Small intestine (tissue), 7 donors: ENCODE measurements around the gene TRIM71. TPM values are rescaled to one million over a fixed set of nuclear protein-coding genes. Genes with fewer than 3 reads are reported as not detected.

ENCODE experiments used
- DNase-seq, 2 donors: peaks; one replicate each; pipeline versions ENCODE4 v3.0.0 to v3.0.0-alpha.2; 2013
- FAIRE-seq: peaks from 2 replicates; lab custom pipeline; 2012; peaks lifted over from hg19 to GRCh38; lab: Jason Lieb, UNC
- H3K27ac ChIP-seq, 3 donors: one replicate each; pipeline ENCODE4 v1.5.1; 2013; ENCODE audit warnings: low read length in 2 of 3, mild to moderate bottlenecking in 2 of 3, control low read depth in 1 of 3, inconsistent platforms in 1 of 3, low read depth in 1 of 3, moderate library complexity in 1 of 3
- H3K27me3 ChIP-seq, 3 donors: one replicate each; pipeline ENCODE4 v1.6.1; 2013; ENCODE audit warnings: low read length in 3 of 3, inconsistent platforms in 1 of 3; ENCODE audit not compliant: control insufficient read depth in 3 of 3, insufficient read depth in 3 of 3
- H3K36me3 ChIP-seq, 3 donors: one replicate each; pipeline ENCODE4 v1.6.1; 2013; ENCODE audit warnings: low read length in 3 of 3, inconsistent platforms in 1 of 3, low read depth in 1 of 3, mild to moderate bottlenecking in 1 of 3, moderate library complexity in 1 of 3; ENCODE audit not compliant: control insufficient read depth in 3 of 3, insufficient read depth in 2 of 3
- H3K4me1 ChIP-seq, 3 donors: one replicate each; pipeline ENCODE4 v1.6.1; 2013; ENCODE audit warnings: low read length in 2 of 3, inconsistent platforms in 1 of 3, low read depth in 1 of 3, mild to moderate bottlenecking in 1 of 3, moderate library complexity in 1 of 3; ENCODE audit not compliant: control insufficient read depth in 3 of 3, insufficient read depth in 2 of 3
- H3K4me3 ChIP-seq, 3 donors: one replicate each; pipeline ENCODE4 v1.5.1; 2013; ENCODE audit warnings: low read length in 3 of 3, control low read depth in 1 of 3, inconsistent platforms in 1 of 3, low read depth in 1 of 3, mild to moderate bottlenecking in 1 of 3, moderate library complexity in 1 of 3
- H3K9me3 ChIP-seq, 2 donors: one replicate each; pipeline ENCODE4 v1.6.1; 2013; ENCODE audit warnings: low read depth in 1 of 2, low read length in 1 of 2; ENCODE audit not compliant: control insufficient read depth in 2 of 2, insufficient read depth in 1 of 2
- WGBS, 3 donors: extraction: QIAGEN DNeasy Blood & Tissue Kit; methylation state at CpG; one replicate each; pipeline ENCODE4 v1.1.7; 2013; 5-methylcytosine and 5-hydroxymethylcytosine counted together
- polyA plus RNA-seq, 4 donors: library from polyadenylated mRNA; stranded (reverse) in 3 of 4; unstranded in 1 of 4; fragments of 200-250 nt in 3 of 4; fragments of 120-200 nt in 1 of 4; gene quantifications; one replicate each; pipeline versions ENCODE4 v1.2.1 to v1.2.3, GENCODE V29; 2013
- donor health status: healthy with polysubstance abuse.
- donor health status: control.
- donor health status: control.
- donor health status: Bipolar disorder and iron deficiency.
- donor health status: healthy.

Gene TRIM71
- polyA plus RNA-seq, 4 donors, result 0.01 to 10.0 TPM; not detected in 2

DNA sequence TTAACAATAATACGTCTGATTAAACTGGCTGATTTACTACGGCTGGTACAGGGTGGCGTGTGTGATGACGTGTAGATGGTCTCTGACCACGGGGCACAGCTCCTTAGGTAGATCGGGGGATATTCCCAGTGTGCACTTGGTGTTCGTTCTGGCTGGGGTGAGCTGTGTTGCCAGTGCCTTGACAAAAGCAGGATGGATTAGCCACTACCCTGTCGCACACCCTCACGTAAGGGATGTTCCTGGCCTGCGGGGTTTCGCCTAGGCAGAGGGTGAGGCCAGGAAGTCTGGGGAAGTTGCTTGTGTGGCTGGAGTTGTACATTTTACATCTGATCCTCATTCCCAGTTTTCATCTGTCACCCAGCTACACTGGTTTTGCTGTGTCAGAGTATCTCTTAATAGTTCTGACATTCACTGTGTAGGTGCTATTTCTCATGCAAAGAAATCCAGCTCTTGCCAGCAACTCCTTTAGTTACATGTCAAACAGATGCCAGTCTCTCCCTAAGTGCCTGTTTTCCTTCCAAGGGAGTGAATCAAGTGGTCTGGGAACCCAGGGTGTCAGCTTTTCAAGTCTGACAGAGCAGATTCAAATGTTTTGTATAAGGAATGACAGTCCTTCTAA is 67.6 kb downstream of the TRIM71 start:
- FAIRE-seq, result no peak
- Histone ChIP-seq H3K27ac (peak overlapping the region in 1 of 3 donors; percentile 32), H3K4me1 (peaks cover 2 to 24% (median 3%) of the 10 kb centered on the region in 3 donors), H3K36me3 (peaks cover 0 to 16% (median 0%) of the 10 kb centered on the region in 3 donors), H3K27me3 (peaks cover 0 to 1% (median 0%) of the 10 kb centered on the region in 3 donors), H3K4me3 (no peak overlapping the region), H3K9me3 (peaks cover 0 to 7% of the 10 kb centered on the region in 2 donors)
- no peak for DNase-seq
- 65 to 87% (median 66%) methylated on average over 11 of the region's 11 CpGs for WGBS, 3 donors

DNA sequence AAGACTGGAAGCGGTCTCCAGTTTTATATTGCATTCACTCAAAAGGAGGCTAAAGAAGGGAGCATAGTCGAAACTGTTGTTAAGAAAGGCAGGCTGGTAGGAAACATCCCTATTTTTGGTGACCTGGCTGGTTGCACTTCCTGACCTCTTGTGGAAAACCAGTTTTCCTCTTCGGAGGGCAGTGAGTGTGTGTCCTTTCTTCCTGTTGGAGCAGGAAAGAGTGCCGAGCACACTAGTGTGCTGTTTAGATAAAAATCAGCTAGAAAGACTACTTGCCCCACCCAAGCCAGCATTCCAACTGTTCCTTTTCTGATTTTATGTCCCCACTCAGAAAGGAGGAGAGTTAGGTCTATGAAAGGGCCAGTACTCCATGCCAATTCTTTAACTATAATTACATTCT is 68.5 kb downstream of the TRIM71 start:
- Histone ChIP-seq H3K9me3 (peaks cover 0 to 7% of the 10 kb centered on the region in 2 donors), H3K27ac (no peak overlapping the region), H3K36me3 (peaks cover 0 to 23% (median 0%) of the 10 kb centered on the region in 3 donors), H3K4me3 (no peak overlapping the region), H3K27me3 (peaks cover 0 to 1% (median 0%) of the 10 kb centered on the region in 3 donors), H3K4me1 (peaks cover 2 to 24% (median 3%) of the 10 kb centered on the region in 3 donors)
- DNase-seq (no peak), FAIRE-seq (no peak)
- WGBS, 3 donors, result 55 to 65% (median 58%) methylated on average over 4 of the region's 4 CpGs

DNA sequence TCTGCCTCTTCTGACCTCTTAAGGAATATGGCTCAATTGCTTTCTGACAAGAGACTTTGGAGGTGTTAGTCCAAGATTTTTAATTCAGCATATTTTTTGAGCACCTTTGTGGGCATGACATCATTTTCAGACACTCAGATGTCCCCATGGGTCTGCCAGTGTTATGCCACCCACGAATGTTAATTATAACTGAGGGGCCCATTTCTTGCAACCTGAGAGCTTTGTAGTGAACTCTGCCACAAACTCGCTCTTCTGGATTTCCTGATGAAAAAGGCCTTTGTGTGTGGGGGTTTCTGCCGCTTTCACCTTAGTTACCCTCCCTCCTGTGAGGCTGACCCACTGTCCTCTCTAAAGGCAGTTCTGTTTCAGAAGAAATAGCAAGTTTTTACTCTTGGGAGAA is 69.1 kb downstream of the TRIM71 start:
- H3K27me3 ChIP-seq, result no peaks in the 10 kb centered on the region
- H3K4me3 ChIP-seq, result no peak overlapping the region
- H3K27ac ChIP-seq, result no peak overlapping the region
- H3K9me3 ChIP-seq, result peaks cover 0 to 7% of the 10 kb centered on the region in 2 donors
- FAIRE-seq (no peak), DNase-seq (no peak)
- peaks cover 2 to 24% (median 3%) of the 10 kb centered on the region in 3 donors for H3K4me1 ChIP-seq
- whole genome bisulfite sequencing, 3 donors, result 77 to 81% (median 80%) methylated on average over 3 of the region's 3 CpGs
- peaks cover 0 to 27% (median 0%) of the 10 kb centered on the region in 3 donors for H3K36me3 ChIP-seq

DNA sequence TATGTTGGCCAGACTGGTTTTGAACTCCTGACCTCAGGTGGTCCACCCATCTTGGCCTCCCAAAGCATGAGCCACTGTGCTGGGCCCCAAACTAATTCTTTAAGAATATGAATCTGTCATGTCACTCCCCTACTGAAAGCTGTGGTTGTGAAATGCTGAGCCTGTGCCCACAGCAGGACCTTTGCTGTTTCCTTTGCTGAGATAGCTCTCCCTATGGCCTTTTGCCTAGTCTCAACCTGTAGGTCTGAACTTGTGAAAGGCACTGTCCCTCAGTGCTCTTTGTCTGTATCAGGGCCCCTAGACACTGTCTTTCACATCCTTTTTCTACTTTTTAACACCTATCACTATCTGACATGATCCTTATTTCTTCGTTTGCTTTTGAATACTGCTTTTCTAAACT is 70.9 kb downstream of the TRIM71 start:
- peaks cover 0 to 7% of the 10 kb centered on the region in 2 donors for H3K9me3 ChIP-seq
- FAIRE-seq, result no peak
- no peak for DNase-seq

DNA sequence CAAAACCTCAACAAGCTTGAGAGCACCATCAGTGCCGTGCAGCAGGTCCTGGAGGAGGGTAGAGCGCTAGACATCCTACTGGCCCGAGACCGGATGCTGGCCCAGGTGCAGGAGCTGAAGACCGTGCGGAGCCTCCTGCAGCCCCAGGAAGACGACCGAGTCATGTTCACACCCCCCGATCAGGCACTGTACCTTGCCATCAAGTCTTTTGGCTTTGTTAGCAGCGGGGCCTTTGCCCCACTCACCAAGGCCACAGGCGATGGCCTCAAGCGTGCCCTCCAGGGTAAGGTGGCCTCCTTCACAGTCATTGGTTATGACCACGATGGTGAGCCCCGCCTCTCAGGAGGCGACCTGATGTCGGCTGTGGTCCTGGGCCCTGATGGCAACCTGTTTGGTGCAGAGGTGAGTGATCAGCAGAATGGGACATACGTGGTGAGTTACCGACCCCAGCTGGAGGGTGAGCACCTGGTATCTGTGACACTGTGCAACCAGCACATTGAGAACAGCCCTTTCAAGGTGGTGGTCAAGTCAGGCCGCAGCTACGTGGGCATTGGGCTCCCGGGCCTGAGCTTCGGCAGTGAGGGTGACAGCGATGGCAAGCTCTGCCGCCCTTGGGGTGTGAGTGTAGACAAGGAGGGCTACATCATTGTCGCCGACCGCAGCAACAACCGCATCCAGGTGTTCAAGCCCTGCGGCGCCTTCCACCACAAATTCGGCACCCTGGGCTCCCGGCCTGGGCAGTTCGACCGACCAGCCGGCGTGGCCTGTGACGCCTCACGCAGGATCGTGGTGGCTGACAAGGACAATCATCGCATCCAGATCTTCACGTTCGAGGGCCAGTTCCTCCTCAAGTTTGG is 72.9 kb downstream of the TRIM71 start:
- no peak for DNase-seq
- Histone ChIP-seq H3K9me3 (no peaks in the 10 kb centered on the region), H3K36me3 (peaks cover 0 to 20% (median 0%) of the 10 kb centered on the region in 3 donors), H3K4me3 (no peak overlapping the region), H3K27ac (no peak overlapping the region), H3K4me1 (peaks cover 0 to 6% (median 2%) of the 10 kb centered on the region in 3 donors), H3K27me3 (no peaks in the 10 kb centered on the region)
- no peak for FAIRE-seq
- 96 to 97% (median 96%) methylated on average over 42 of the region's 42 CpGs for WGBS, 3 donors

More for the DNA sequence above, 70.9 kb downstream of the TRIM71 start:
- Histone ChIP-seq H3K27ac (no peak overlapping the region), H3K4me3 (no peak overlapping the region), H3K4me1 (peaks cover 2 to 22% (median 3%) of the 10 kb centered on the region in 3 donors), H3K36me3 (peaks cover 0 to 29% (median 0%) of the 10 kb centered on the region in 3 donors), H3K27me3 (no peaks in the 10 kb centered on the region)
- 79 to 86% (median 84%) methylated on average over 1 of the region's 1 CpG for WGBS, 3 donors

DNA sequence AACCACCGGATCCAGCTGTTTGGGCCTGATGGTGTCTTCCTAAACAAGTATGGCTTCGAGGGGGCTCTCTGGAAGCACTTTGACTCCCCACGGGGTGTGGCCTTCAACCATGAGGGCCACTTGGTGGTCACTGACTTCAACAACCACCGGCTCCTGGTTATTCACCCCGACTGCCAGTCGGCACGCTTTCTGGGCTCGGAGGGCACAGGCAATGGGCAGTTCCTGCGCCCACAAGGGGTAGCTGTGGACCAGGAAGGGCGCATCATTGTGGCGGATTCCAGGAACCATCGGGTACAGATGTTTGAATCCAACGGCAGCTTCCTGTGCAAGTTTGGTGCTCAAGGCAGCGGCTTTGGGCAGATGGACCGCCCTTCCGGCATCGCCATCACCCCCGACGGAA is 73.6 kb downstream of the TRIM71 start:
- WGBS, 3 donors, result 91 to 94% (median 92%) methylated on average over 19 of the region's 19 CpGs
- Histone ChIP-seq H3K9me3 (no peaks in the 10 kb centered on the region), H3K4me1 (peaks cover 0 to under 1% (median under 1%) of the 10 kb centered on the region in 3 donors), H3K27ac (no peak overlapping the region), H3K4me3 (no peak overlapping the region), H3K36me3 (peaks cover 0 to 17% (median 0%) of the 10 kb centered on the region in 3 donors), H3K27me3 (no peaks in the 10 kb centered on the region)
- DNase-seq (no peak), FAIRE-seq (no peak)

DNA sequence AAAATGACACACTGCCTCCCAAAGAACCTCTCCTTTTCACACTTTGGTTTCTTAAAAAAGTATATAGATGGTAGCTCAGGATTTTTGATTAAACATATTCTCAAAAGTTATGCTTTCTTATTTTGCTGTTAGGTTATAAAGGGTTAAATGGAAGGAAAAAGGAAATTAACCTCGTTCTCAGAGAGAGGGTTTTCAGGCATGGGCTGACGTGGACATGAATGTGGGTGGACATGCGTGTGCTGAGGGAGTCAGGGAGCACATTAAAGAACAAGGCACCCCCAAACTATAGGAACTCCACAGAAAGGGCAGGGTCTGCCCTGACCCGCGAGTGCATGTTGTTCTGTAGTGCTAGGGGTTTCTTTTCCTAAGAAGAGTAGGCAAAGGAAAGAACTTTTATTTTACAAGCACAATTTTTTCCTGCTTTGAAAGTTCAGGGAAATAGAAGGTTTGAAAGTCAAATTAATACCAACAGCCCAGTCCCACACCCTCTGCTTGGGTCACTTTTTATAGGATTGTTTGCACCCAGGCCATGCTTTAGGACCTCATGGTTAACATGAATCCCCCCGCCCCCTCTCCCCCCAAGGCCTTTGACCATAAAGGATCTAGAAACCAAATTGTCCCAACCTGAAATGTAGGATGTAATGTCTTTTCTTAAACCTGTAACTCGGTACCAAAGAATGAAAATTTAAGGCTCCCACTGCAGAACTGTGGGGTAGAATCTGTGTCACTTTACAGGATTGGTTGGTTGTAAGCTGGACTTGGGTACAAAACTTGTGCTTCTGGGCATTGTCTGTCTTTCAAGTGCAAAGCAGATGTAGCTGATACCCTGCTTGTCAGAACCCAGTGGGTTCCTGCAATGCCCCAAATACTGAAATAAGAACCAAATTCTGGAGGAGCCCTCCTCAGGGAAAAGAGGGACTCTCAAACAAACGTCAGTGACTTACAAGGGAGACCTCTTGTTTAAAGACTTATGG is 75.1 kb downstream of the TRIM71 start:
- FAIRE-seq, result no peak
- H3K4me1 ChIP-seq, result no peaks in the 10 kb centered on the region
- no peak for DNase-seq
- H3K36me3 ChIP-seq, result peaks cover 0 to 17% (median 0%) of the 10 kb centered on the region in 3 donors
- WGBS, 3 donors, result 65 to 73% (median 73%) methylated on average over 8 of the region's 8 CpGs
- no peaks in the 10 kb centered on the region for H3K27me3 ChIP-seq
- H3K4me3 ChIP-seq, result no peak overlapping the region
- H3K27ac ChIP-seq, result no peak overlapping the region
- no peaks in the 10 kb centered on the region for H3K9me3 ChIP-seq
